NOMO-1 treated with dmso at 0.1 percent for 144 hours (cell line): ENCODE measurements around the gene HLA-DOA.

Experiments used
- DNase-seq: peaks from one replicate; lab custom pipeline; 2025; ENCODE audit not compliant: unreplicated experiment; lab: John Stamatoyannopoulos, UW

HLA-DOA gene

GRCh38 chr6:32968093-32968866 is 41.1 kb downstream of the HLA-DOA start, which contains the start of gene BRD2:
Gene BRD2, plus strand, starts transcription at chr6:32968594. Its CDS starts 4,305 bp downstream, at chr6:32972899.
- peak; percentile 95 for DNase-seq

- DNase-seq, result peak; percentile 49
These were observed 42.0 kb downstream of the HLA-DOA start for GRCh38 chr6:32967151-32968091.

GRCh38 chr6:32964776-32965175 is 44.6 kb downstream of the HLA-DOA start:
- no peak for DNase-seq

- DNase-seq, result no peak
These were observed 45.5 kb downstream of the HLA-DOA start for GRCh38 chr6:32963866-32964265.

GRCh38 chr6:32962213-32962826 is 47.1 kb downstream of the HLA-DOA start:
- no peak for DNase-seq

GRCh38 chr6:32960563-32960962 is 48.8 kb downstream of the HLA-DOA start:
- DNase-seq, result no peak

GRCh38 chr6:32956176-32956575 is 53.2 kb downstream of the HLA-DOA start:
- DNase-seq, result no peak

GRCh38 chr6:32954986-32955802 is 54.2 kb downstream of the HLA-DOA start:
- no peak for DNase-seq

GRCh38 chr6:32954267-32954666 is 55.1 kb downstream of the HLA-DOA start:
- no peak for DNase-seq
